D721Med (cell line): Measurements from ENCODE around the gene SHQ1.

Experiments
- DNase-seq: peaks from one replicate; pipeline ENCODE4 v3.0.0; 2011; ENCODE audit warnings: low spot score; ENCODE audit not compliant: insufficient read length
- FAIRE-seq: peaks from 2 replicates; lab custom pipeline; 2011; peaks lifted over from hg19 to GRCh38; lab: Jason Lieb, UNC
- TF ChIP-seq, protein P1 (sequence below): IDR thresholded peaks from 2 replicates; pipeline ENCODE4 v1.5.1; 2012; ENCODE audit warnings: mild to moderate bottlenecking, control low read depth; ENCODE audit not compliant: insufficient read depth; ENCODE audit errors: missing control alignments

SHQ1 gene

DNA sequence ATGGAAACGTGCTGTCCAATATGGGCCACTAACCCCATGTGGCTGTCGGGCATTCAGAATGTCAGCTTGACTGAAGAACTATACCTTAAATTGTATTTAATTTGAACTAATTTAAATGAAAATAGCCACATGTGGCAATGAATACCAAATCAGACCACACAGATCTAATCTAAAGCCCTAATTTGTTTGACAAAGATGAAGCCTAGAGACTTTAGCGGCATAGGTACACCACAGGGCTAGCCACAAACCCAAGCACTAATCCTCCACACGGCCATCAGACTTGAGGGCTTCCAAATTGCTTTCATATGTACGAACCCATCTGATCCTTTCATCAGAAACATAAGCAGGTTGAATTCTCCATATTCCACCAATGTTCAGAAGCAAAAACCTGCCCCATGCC lies 81.4 kb downstream of the SHQ1 start:
- TF ChIP-seq, protein P1, sequence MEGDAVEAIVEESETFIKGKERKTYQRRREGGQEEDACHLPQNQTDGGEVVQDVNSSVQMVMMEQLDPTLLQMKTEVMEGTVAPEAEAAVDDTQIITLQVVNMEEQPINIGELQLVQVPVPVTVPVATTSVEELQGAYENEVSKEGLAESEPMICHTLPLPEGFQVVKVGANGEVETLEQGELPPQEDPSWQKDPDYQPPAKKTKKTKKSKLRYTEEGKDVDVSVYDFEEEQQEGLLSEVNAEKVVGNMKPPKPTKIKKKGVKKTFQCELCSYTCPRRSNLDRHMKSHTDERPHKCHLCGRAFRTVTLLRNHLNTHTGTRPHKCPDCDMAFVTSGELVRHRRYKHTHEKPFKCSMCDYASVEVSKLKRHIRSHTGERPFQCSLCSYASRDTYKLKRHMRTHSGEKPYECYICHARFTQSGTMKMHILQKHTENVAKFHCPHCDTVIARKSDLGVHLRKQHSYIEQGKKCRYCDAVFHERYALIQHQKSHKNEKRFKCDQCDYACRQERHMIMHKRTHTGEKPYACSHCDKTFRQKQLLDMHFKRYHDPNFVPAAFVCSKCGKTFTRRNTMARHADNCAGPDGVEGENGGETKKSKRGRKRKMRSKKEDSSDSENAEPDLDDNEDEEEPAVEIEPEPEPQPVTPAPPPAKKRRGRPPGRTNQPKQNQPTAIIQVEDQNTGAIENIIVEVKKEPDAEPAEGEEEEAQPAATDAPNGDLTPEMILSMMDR, result no peak
- FAIRE-seq (no peak), DNase-seq (no peak)

DNA sequence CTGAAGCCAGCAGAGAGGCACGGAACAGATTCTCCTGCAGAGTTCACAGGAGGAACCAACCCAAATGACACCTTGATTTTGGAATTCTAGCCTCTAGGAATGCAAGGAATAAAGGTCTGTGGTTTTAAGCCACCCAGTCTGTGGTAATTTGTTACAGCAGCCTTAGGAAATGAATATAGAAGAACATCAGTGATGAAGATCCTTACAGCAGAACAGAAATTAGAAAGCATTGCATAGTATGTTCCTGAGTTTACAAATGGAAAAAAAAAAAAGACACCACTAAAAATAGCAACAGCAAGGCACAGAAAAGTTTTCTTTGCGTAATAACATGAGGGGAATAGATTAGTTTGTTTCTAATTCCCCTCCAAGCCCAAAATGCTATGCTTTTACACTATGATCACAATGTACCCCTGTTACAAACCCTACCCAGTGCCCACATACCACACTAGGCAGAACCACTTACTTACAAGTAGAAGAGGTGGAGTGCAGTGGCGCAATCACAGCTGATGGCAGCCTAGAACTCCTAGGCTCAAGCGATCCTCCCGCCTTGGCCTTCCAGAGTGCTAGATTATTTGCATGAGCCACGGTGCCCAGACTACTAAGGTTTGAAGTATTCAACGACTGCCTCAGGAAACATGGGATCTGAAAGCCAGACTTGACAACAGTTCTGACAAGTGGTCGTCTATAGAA lies 84.3 kb downstream of the SHQ1 start:
- FAIRE-seq, result no peak
- no peak for DNase-seq
- TF ChIP-seq, protein P1, result no peak

DNA sequence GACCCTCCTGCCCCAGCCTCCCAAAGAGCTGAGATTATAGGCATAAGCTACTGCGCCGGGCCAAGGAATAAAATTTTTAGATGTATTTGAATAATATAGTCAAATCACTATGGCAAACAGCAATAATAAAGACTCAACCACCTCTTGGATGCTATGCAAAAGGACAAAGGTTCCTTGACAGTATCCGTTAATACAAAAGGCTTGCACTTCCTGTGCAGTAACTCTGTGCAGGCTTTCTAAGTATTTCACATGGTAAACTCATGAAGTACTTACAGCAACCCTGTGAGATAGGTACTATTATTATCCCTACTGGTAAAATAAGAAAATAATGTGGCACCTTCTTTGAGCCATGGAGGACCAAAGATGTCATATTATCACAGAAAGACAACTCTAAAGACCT lies 86.8 kb downstream of the SHQ1 start:
- TF ChIP-seq, protein P1, result no peak
- FAIRE-seq, result no peak
- no peak for DNase-seq

DNA sequence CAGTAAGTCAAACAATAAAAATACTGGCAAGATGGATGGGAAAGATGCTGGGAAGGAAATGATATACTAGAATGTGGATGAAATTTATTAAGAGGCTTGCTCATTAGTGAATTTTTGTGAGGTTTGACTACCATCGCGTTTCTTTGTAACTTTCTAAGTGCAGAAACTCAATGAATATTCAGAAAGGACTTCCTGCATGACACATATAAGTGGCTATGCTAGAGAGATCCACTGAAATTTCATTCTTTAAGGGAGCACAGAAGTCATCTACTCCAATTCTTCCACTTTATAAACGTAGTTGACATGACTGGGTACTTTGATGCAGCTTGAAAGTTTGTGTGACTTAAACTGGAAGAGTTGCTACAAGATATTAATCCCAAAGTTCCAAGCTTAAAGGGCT lies 88.0 kb downstream of the SHQ1 start:
- TF ChIP-seq, protein P1, result no peak
- DNase-seq (no peak), FAIRE-seq (no peak)

DNA sequence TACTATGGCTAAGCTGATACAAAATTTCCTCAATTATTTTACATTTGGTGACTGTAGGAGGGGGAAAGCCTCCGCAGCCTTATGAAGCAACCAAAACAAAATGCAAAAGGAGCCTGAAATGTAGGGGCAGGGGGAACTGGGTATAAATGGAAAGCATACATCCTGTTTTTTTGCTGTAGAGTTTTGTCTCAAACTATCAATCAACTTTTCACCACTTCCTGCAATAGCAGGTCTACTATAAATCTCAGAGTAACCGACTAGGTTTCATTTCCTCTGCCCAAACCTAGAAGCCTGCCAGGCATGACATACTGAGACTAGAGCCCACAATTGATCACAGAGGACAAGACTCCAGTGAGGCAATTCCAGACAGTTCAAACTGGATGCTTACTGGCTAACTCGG lies 91.3 kb downstream of the SHQ1 start:
- FAIRE-seq, result no peak
- DNase-seq, result no peak
- TF ChIP-seq, protein P1, result no peak

DNA sequence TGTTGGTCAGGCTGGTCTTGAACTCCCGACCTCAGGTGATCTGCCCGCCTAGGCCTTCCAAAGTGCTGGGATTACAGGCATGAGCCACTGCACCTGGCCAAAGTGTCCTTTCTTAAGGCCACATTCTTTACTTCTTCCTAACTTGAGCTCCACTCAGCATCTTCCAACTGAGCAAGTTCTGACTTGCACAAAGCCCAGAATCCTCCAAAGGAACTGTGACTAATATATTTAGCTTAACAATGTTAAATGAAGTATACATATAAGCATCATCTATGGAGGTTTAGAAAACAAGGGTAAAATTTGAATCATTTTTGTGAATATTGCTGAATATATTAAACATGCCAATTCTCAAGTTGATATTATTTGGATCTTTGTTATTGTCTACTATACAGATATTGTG lies 93.7 kb downstream of the SHQ1 start:
- TF ChIP-seq, protein P1, result no peak
- DNase-seq (no peak), FAIRE-seq (no peak)

DNA sequence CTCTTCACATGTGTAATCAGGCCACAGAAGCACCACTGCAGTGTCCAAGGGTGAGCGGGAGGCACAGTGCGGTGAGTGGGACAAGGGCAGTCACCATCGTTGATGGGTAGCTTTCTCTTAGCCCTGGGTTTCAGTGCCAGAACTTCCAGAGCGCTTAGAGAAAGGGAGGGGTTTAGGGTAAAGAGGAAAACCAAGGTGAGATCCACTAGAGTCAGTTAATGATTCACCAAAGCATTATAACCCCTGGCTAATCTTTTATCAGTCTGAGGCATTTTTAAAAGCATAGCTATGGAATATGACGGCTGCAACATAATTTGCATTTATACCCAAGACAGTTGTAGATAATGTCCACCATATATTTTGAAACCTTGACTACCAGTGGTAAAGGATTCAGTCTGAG lies 94.8 kb downstream of the SHQ1 start:
- TF ChIP-seq, protein P1, result no peak
- no peak for FAIRE-seq
- DNase-seq, result no peak
